H9 (cell line): ENCODE data around the gene PFN3. TPM values are rescaled to one million over a fixed set of nuclear protein-coding genes. Genes with fewer than 3 reads are reported as not detected.

Experiments used
- DNase-seq: peaks from one replicate; pipeline ENCODE4 v3.0.0-alpha.2; 2017
- H2AFZ ChIP-seq: one replicate; pipeline ENCODE4 v1.6.1; 2013; ENCODE audit warnings: mild to moderate bottlenecking, low read length, control low read depth, moderate library complexity
- H2AK5ac ChIP-seq: 2 replicates; pipeline ENCODE4 v1.6.1; 2013; ENCODE audit warnings: low read length, control low read depth, mixed read lengths; ENCODE audit not compliant: insufficient read length
- H2BK120ac ChIP-seq: one replicate; pipeline ENCODE4 v1.6.1; 2013; ENCODE audit warnings: low read depth, mild to moderate bottlenecking, low read length, control low read depth, inconsistent platforms; ENCODE audit not compliant: poor library complexity, severe bottlenecking
- H2BK12ac ChIP-seq: 2 replicates; pipeline ENCODE4 v1.6.1; 2013; ENCODE audit warnings: low read length, control low read depth, mixed read lengths, low read depth; ENCODE audit not compliant: insufficient read length
- H2BK15ac ChIP-seq: 2 replicates; pipeline ENCODE4 v1.6.1; 2013; ENCODE audit warnings: low read depth, low read length, control low read depth
- H2BK20ac ChIP-seq: one replicate; pipeline ENCODE4 v1.6.1; 2013; ENCODE audit warnings: low read depth, mild to moderate bottlenecking, low read length, control low read depth, inconsistent platforms; ENCODE audit not compliant: poor library complexity, severe bottlenecking
- H2BK5ac ChIP-seq: 2 replicates; pipeline ENCODE4 v1.6.1; 2013; ENCODE audit warnings: low read length, control low read depth, mixed read lengths; ENCODE audit not compliant: insufficient read length
- H3K14ac ChIP-seq: 2 replicates; pipeline ENCODE4 v1.6.1; 2013; ENCODE audit warnings: low read length, control low read depth; ENCODE audit not compliant: insufficient read depth
- H3K18ac ChIP-seq: 2 replicates; pipeline ENCODE4 v1.6.1; 2013; ENCODE audit warnings: low read depth, mild to moderate bottlenecking, mixed read lengths, low read length, control low read depth; ENCODE audit not compliant: insufficient read length
- H3K23ac ChIP-seq: 2 replicates; pipeline ENCODE4 v1.6.1; 2013; ENCODE audit warnings: low read length, control low read depth, mixed read lengths, low read depth; ENCODE audit not compliant: insufficient read length
- H3K23me2 ChIP-seq: 2 replicates; pipeline ENCODE4 v1.6.1; 2013; ENCODE audit warnings: low read depth, mild to moderate bottlenecking, mixed read lengths, low read length, control low read depth; ENCODE audit not compliant: insufficient read length, poor library complexity, severe bottlenecking
- H3K27ac ChIP-seq: 2 replicates; pipeline ENCODE4 v1.5.1; 2013; ENCODE audit warnings: low read length, control low read depth, mixed read lengths, low read depth; ENCODE audit not compliant: insufficient read length
- H3K27me3 ChIP-seq: 2 replicates; pipeline ENCODE4 v1.6.1; 2013; ENCODE audit warnings: low read length, control low read depth, inconsistent platforms; ENCODE audit not compliant: insufficient read depth
- H3K4ac ChIP-seq: 2 replicates; pipeline ENCODE4 v1.6.1; 2013; ENCODE audit warnings: low read depth, mild to moderate bottlenecking, control low read depth, inconsistent platforms, low read length, moderate library complexity
- H3K4me1 ChIP-seq: 2 replicates; pipeline ENCODE4 v1.6.1; 2013; ENCODE audit warnings: low read length, control low read depth, inconsistent platforms; ENCODE audit not compliant: insufficient read depth
- H3K4me2 ChIP-seq: 2 replicates; pipeline ENCODE4 v1.6.1; 2013; ENCODE audit warnings: low read length, control low read depth, mixed read lengths; ENCODE audit not compliant: insufficient read length, insufficient read depth
- H3K56ac ChIP-seq: 2 replicates; pipeline ENCODE4 v1.6.1; 2013; ENCODE audit warnings: low read depth, mild to moderate bottlenecking, mixed read lengths, low read length, control low read depth; ENCODE audit not compliant: insufficient read length
- H3K79me1 ChIP-seq: 2 replicates; pipeline ENCODE4 v1.6.1; 2013; ENCODE audit warnings: low read depth, mild to moderate bottlenecking, moderate library complexity, low read length, control low read depth, inconsistent platforms; ENCODE audit not compliant: insufficient read depth, poor library complexity, severe bottlenecking
- H3K79me2 ChIP-seq: 2 replicates; pipeline ENCODE4 v1.6.1; 2013; ENCODE audit warnings: low read length, control low read depth, inconsistent platforms; ENCODE audit not compliant: insufficient read depth
- H3K9ac ChIP-seq: 2 replicates; pipeline ENCODE4 v1.6.1; 2013; ENCODE audit warnings: low read length, control low read depth, mixed read lengths; ENCODE audit not compliant: insufficient read length; ENCODE audit errors: extremely low read depth
- H3K9me3 ChIP-seq: one replicate; pipeline ENCODE4 v1.6.1; 2013; ENCODE audit warnings: low read depth, low read length, inconsistent platforms; ENCODE audit not compliant: control insufficient read depth
- H3T11ph ChIP-seq: one replicate; pipeline ENCODE4 v1.6.1; 2013; ENCODE audit warnings: mild to moderate bottlenecking, low read length, control low read depth, inconsistent platforms
- H4K20me1 ChIP-seq: one replicate; pipeline ENCODE4 v1.6.1; 2013; ENCODE audit not compliant: control insufficient read depth, insufficient read length, insufficient read depth
- H4K5ac ChIP-seq: 2 replicates; pipeline ENCODE4 v1.6.1; 2013; ENCODE audit warnings: low read depth, mild to moderate bottlenecking, mixed read lengths, low read length, control low read depth; ENCODE audit not compliant: insufficient read length
- H4K8ac ChIP-seq: replicated peaks from 2 replicates; pipeline ENCODE4 v1.6.1; 2013; ENCODE audit warnings: low read length, control low read depth, mixed read lengths, low read depth; ENCODE audit not compliant: insufficient read length
- H4K91ac ChIP-seq: 2 replicates; pipeline ENCODE4 v1.6.1; 2013; ENCODE audit warnings: low read depth, mild to moderate bottlenecking, moderate library complexity, mixed read lengths, low read length, control low read depth; ENCODE audit not compliant: insufficient read length
- H3K27ac Mint-ChIP-seq, 3 experiments: 2 replicates in 2 of 3; 3 replicates in 1 of 3; pipeline ENCODE4 v1.8.0; 2020 to 2021; ENCODE audit warnings: mixed read lengths in 3 of 3, mild to moderate bottlenecking in 1 of 3, moderate library complexity in 1 of 3
- H3K27me3 Mint-ChIP-seq: 2 replicates; pipeline ENCODE4 v1.8.0; 2021; ENCODE audit warnings: low read depth, mild to moderate bottlenecking, moderate library complexity, mixed read lengths
- H3K36me3 Mint-ChIP-seq, 3 experiments: 2 replicates in 2 of 3; 3 replicates in 1 of 3; pipeline ENCODE4 v1.8.0; 2020 to 2021; ENCODE audit warnings: low read depth in 3 of 3, mixed read lengths in 3 of 3; ENCODE audit not compliant: insufficient read depth in 1 of 3
- H3K4me1 Mint-ChIP-seq, 2 experiments: 2 replicates each; pipeline ENCODE4 v1.8.0; 2020; ENCODE audit warnings: mixed read lengths in 2 of 2
- H3K4me3 Mint-ChIP-seq, 2 experiments: 2 replicates in 1 of 2; 3 replicates in 1 of 2; pipeline ENCODE4 v1.8.0; 2020 to 2021; ENCODE audit warnings: mild to moderate bottlenecking in 2 of 2, mixed read lengths in 2 of 2, moderate library complexity in 1 of 2
- H3K9me3 Mint-ChIP-seq, 2 experiments: 2 replicates in 1 of 2; 3 replicates in 1 of 2; pipeline ENCODE4 v1.8.0; 2020; ENCODE audit warnings: mild to moderate bottlenecking in 2 of 2, mixed read lengths in 2 of 2, moderate library complexity in 1 of 2
- WGBS: extraction: QIAGEN DNeasy Blood & Tissue Kit; methylation state at CpG from one replicate; pipeline ENCODE4 v1.1.7; 2013; ENCODE audit warnings: missing lambda C conversion rate, low lambda C conversion rate, mixed read lengths; ENCODE audit not compliant: insufficient read length; ENCODE audit errors: extremely low coverage; 5-methylcytosine and 5-hydroxymethylcytosine counted together
- total RNA-seq: library from RNA; stranded (reverse); gene quantifications from 2 replicates; pipeline ENCODE4 v1.2.1, GENCODE V29; 2021
- TF ChIP-seq, protein P1 (sequence below): fragments of 200-600 bp; sonication (generic); conservative IDR thresholded peaks from 3 replicates; pipeline ENCODE4 v1.8.0; 2021; ENCODE audit warnings: antibody characterized with exemption, mild to moderate bottlenecking

Gene PFN3
- total RNA-seq, 1 experiment from 2014 or later = not detected

DNA sequence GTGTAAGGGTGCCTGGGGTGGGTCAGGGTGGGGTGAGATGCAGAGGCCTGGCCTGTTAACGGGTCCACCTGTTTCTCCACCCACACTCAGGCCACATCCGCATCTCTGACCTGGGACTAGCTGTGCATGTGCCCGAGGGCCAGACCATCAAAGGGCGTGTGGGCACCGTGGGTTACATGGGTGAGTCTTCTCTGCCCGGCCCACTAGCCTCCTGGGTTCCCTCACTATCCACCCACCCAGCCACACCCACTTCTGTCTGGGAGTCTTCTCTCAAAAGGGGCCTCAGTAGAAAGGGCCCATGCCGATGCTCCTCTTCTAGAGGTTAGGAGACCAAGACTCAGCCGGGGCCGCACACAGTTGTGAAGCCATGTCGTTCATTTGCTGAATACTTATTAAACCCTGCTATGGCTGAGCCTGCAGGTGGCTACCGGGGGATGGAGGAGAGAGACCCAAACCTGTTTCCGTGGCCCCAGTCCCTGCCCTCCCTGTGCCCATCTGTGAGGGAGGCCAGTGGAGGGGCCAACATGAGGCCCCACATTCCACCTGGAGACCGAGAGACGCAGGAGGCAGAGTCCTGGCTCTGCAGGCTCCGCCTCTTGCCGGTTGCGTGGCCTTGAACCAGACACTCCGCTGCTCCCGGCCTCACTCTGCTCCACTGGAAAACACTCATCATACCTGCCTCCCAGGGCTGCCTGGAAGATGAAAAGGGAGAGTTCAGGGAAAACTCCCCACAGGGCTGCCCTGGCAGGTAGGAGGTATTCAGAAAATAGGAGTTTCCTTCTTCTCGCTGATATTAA is 34.7 kb upstream of the PFN3 start:
- no peak overlapping the region for H2BK20ac ChIP-seq
- H3K23ac ChIP-seq = no peak overlapping the region
- H3K14ac ChIP-seq = no peak overlapping the region
- Mint-ChIP-seq H3K36me3 (peaks cover 24 to 78% (median 71%) of the 10 kb centered on the region in 3 experiments), H3K4me1 (peaks cover 7 to 17% of the 10 kb centered on the region in 2 experiments), H3K9me3 (peaks cover 0 to 3% of the 10 kb centered on the region in 2 experiments; a peak in 1 of 5 replicates), H3K4me3 (no peak overlapping the region), H3K27me3 (peaks cover 1% of the 10 kb centered on the region; the same call in 1 of the 2 replicates), H3K27ac (no peak overlapping the region)
- H2BK120ac ChIP-seq = no peak overlapping the region
- H3K4me2 ChIP-seq = no peak overlapping the region
- H3T11ph ChIP-seq = no peak overlapping the region
- H2BK5ac ChIP-seq = no peak overlapping the region
- H3K56ac ChIP-seq = no peak overlapping the region
- no peak overlapping the region for H3K18ac ChIP-seq
- no peak overlapping the region for H2AK5ac ChIP-seq
- H3K79me2 ChIP-seq = no peaks in the 10 kb centered on the region
- H3K79me1 ChIP-seq = no peaks in the 10 kb centered on the region
- H3K23me2 ChIP-seq = no peaks in the 10 kb centered on the region
- no peaks in the 10 kb centered on the region for H3K27me3 ChIP-seq
- H4K5ac ChIP-seq = no peak overlapping the region
- no peak for DNase-seq
- TF ChIP-seq, protein P1, sequence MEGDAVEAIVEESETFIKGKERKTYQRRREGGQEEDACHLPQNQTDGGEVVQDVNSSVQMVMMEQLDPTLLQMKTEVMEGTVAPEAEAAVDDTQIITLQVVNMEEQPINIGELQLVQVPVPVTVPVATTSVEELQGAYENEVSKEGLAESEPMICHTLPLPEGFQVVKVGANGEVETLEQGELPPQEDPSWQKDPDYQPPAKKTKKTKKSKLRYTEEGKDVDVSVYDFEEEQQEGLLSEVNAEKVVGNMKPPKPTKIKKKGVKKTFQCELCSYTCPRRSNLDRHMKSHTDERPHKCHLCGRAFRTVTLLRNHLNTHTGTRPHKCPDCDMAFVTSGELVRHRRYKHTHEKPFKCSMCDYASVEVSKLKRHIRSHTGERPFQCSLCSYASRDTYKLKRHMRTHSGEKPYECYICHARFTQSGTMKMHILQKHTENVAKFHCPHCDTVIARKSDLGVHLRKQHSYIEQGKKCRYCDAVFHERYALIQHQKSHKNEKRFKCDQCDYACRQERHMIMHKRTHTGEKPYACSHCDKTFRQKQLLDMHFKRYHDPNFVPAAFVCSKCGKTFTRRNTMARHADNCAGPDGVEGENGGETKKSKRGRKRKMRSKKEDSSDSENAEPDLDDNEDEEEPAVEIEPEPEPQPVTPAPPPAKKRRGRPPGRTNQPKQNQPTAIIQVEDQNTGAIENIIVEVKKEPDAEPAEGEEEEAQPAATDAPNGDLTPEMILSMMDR = no peak
- no peak overlapping the region for H3K9ac ChIP-seq
- H3K4me1 ChIP-seq = no peaks in the 10 kb centered on the region
- H3K4ac ChIP-seq = no peak overlapping the region
- H2BK12ac ChIP-seq = no peak overlapping the region
- no peak overlapping the region for H4K8ac ChIP-seq
- no peak overlapping the region for H3K27ac ChIP-seq
- no peak overlapping the region for H2AFZ ChIP-seq
- peaks cover 2% of the 10 kb centered on the region for H4K20me1 ChIP-seq
- no peak overlapping the region for H2BK15ac ChIP-seq
- H4K91ac ChIP-seq = no peak overlapping the region
- H3K9me3 ChIP-seq = no peaks in the 10 kb centered on the region
- no CpG with 5 or more reads among the region's 20 CpGs for WGBS
